ENCODE measurements around the gene SLAMF8.

Gene SLAMF8

GRCh38 chr1:159826441-159827101, at the start of gene SLAMF8:
SLAMF8 (plus strand) TSS chr1:159826873; CDS start chr1:159826899, 26 bp downstream.
- no peak for DNase-seq

- no peak for DNase-seq
Observed at GRCh38 chr1:159778266-159778665, 48.4 kb upstream of the SLAMF8 start.

DNA sequence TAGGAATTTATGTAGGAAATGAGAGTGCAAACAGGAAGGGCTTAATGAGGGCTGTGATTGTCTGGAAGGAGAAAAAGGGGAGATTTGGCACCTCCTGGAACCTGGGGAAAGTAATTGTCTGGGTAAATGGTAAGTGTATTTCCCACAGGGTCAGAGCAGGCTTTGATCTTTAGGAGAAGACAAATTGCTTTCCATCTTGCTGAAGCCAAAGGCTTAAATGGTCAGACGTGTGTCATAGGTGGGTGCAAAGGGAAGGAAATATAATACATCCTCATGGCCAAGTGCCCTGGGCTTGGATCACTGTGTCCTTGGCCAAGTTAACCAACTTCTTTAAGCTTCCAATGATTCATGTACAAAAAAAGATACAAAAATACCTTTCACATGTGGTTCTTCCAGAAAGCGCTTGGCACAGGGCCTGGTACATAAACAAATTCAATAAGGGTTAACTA, 47.2 kb upstream of the SLAMF8 start:
- no peak for DNase-seq

GRCh38 chr1:159780583-159781582, 45.8 kb upstream of the SLAMF8 start, which contains the start of gene DUSP23:
DUSP23 (plus strand) TSS chr1:159780962; CDS start chr1:159781101, 139 bp downstream.
- DNase-seq, result peak; percentile 92

- no peak for DNase-seq
Observed at GRCh38 chr1:159781992-159782391, 44.7 kb upstream of the SLAMF8 start.

- no peak for DNase-seq
Observed at GRCh38 chr1:159783724-159784123, 42.9 kb upstream of the SLAMF8 start.

DNA sequence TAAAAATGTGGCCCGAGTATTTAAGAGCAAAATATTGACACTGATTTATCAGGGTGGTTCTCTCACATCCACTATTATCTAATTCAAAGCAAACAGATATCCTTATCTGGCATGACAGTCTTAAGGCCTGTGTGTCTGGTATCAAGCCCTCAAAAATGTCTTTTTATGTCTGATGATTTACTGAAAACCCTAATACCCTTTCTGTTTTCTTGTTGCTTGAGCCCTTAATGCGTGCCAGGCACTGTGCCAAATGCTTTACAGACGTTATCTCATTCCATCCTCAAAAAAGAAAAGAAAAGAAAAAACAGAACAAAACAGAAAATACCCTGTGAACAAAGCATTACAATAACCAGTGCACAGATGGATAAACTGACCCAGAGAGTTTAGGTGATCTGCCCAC, 40.2 kb upstream of the SLAMF8 start:
- DNase-seq, result no peak

GRCh38 chr1:159786966-159787365, 39.7 kb upstream of the SLAMF8 start:
- DNase-seq, result no peak

GRCh38 chr1:159790237-159790917, 36.3 kb upstream of the SLAMF8 start:
- no peak for DNase-seq

DNA sequence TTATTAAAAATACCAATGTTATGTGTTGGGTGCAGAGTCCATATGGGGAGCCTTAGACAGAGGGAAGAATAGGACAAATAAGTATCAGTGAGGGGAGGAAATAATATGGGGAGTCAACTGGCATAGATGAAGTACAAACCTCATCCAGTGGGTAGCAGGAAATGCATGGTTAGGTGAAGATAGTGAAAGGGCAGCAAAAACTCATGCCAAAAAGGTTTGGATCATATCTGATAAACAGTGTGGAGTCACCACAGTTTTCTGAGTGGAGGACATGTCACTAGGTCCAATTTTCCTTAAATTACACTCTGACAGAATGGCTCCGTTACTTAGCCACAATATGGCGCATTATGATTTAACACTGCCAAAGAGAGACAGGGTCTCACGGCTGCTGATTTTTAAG, 35.6 kb upstream of the SLAMF8 start:
- DNase-seq, result no peak

- DNase-seq, result no peak
Observed at GRCh38 chr1:159791461-159791860, 35.2 kb upstream of the SLAMF8 start.

DNA sequence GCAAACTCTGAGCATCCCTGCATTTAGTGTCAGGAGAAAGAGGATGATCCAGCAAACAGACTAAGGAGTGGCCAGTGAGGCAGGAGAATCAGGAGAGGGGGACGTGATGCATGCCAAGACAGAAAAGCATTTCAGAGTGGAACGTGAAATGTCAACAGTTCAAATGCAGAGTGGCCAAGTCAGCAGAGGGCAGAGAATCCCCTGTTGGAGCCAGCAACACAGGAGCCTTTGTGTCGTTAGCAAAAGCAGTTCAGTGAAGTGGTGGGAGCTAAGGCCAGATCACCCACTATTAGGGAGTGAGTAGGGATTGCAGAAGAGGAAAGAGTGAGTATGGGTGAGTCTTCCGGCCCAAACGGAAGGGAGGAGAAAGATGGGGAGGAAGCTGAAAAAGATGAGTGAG, 31.1 kb upstream of the SLAMF8 start:
- no peak for DNase-seq

DNA sequence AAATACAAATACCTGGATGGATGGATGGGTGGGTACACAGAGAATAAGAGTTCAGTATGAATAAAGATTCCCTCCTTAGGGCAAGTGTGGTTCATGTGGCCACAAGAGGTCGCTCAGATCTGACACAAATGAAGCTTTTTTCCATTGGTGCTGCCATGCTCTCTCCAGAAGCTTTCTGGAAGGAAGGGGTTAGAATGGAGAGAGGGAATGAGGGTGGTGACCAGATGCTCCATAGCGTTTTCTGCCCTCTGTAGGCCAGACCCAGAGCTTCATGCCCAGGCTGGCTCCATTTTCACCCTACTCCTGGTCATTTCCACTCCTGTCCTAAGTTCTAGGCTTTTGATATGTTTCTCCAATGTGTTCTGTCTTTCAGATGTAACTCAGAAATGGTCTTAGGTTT, 27.8 kb upstream of the SLAMF8 start:
- peak; percentile 53 for DNase-seq

GRCh38 chr1:159799446-159799985, 27.2 kb upstream of the SLAMF8 start:
- DNase-seq, result no peak

- DNase-seq, result no peak
Observed at GRCh38 chr1:159800177-159800930, 26.3 kb upstream of the SLAMF8 start.

DNA sequence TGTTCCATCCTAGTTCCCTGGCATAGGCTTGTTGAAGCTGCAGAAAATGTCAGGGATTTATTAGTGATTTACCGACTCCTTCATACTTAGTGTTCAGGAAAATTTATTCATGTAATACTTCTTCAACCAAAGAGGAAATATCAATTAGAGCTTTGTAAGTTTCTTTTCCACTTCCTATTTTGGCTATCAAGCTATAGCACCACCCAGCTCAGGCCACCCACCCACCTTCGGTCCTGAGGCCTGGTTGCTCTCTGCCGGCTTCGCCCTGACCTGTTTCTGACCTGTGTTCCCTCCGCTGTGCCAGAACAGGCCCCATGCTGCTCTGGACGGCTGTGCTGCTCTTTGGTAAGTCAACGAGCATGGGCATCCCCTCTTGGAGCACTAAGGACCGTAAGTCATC, 24.6 kb upstream of the SLAMF8 start, which contains the start of gene FCRL6:
Gene FCRL6, plus strand, starts transcription at position 250 of the 400 bp plus-strand sequence. Its CDS starts 65 bp downstream, at position 315.
- no peak for DNase-seq

GRCh38 chr1:159803956-159804689, 22.6 kb upstream of the SLAMF8 start:
- no peak for DNase-seq

DNA sequence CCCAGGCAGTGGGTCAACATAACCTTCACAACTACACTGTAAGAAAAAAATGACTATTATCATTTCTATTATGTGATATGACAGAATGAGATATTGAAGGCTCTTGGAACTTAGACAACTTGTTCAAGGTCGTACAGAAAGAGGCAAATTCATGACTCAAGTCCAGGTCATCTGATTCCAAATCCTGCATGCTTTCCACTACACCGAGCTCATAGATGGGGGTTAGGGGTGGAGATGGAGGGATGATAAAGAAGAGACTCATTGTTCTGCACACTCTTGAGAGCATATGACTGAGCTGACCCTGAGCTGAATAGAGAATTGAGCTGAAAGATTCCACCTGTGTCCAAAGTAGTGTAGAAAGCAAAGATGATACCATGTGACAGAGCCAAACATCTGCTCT, 21.7 kb upstream of the SLAMF8 start:
- DNase-seq, result no peak

GRCh38 chr1:159815926-159816325, 10.7 kb upstream of the SLAMF8 start:
- DNase-seq, result no peak

GRCh38 chr1:159817276-159818041, 9.2 kb upstream of the SLAMF8 start:
- no peak for DNase-seq
